Fibroblast of skin of left biceps (primary cell): ENCODE results near the gene MOV10.

Experiments
- DNase-seq, 2 experiments: peaks; one replicate each; pipeline ENCODE4 v3.0.0-alpha.2; 2013; ENCODE audit warnings: low read depth in 2 of 2

MOV10 gene

GRCh38 chr1:112673592-112674439 lies 643 bp upstream of the MOV10 start:
- DNase-seq = no peak

DNA sequence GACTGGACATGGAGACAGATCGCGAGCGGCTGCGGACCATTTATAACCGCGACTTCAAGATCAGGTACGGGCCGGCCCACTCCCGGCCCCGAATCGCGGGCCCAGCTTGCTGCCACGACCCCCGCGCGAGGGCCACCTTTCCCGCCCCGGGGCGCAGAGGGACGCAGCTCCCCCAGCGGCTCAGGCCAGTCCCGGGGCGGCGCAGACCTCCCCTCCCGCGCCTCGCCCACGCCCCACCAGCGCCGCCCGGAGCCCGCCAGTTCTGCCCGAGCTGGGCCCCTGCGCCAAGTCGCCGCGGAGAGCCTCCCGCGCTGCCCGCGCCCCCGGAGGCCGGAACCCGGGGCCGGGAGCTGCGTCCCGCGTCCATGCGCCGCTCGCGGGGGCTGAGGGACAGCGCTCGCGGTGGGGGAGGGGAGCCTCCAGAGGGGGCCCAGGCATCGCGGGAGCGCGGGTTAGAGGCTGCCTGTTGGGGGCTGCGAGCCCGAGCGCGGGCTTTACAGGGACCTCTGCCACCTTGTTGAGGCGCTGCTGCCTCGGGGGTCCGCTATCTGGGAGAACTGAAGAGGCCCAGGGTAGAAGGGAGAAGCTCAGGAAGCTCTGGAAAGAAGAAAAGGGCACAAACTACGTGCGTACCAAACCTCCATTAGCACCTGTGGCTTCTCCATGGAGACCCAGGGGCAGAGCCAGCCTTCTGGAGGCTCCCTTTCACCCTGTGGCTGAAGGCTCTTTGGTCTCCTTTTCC lies 698 bp downstream of the MOV10 start:
- DNase-seq = no peak

- no peak for DNase-seq
Observed at GRCh38 chr1:112675728-112676381, 1.4 kb downstream of the MOV10 start.

DNA sequence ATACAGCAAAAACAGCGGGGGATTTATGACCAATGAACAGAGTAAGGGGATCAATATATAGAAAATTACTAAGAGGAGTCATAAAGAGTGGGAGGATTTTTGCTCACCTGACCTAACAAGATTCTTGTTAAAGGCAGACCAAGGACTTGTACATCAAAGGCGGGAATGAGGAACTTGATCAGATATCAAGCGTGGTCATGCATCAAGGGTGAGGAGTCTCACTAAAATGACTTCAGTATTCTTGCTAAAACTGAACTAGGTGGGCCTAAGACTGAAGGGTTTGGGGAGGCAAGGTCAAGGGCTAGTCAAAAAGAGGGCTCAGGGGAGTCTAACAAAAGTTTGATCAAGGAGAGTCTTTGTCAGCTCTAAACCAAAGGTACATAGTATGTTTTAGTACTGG lies 2.1 kb downstream of the MOV10 start:
- no peak for DNase-seq

DNA sequence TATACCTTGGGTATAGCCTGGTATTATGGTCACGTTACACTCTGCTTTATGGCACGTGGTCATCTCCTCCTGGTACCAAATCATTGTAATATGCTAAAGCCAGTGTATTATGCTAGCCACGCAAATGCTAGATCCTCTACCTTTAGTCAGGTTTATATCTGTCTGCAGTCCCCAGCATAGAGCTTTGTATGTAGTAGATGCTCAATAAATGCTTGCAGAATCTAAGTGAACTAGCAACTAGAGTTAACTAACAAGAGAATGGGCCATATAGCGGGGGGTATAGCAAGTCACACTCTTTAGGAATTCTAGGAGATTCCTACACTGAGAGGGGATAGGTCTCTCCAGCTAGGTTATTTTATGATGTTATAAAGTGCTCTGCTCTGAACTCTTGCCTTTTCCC lies 3.0 kb downstream of the MOV10 start:
- no peak for DNase-seq

- DNase-seq = no peak
Observed at GRCh38 chr1:112678605-112679004, 4.1 kb downstream of the MOV10 start.

DNA sequence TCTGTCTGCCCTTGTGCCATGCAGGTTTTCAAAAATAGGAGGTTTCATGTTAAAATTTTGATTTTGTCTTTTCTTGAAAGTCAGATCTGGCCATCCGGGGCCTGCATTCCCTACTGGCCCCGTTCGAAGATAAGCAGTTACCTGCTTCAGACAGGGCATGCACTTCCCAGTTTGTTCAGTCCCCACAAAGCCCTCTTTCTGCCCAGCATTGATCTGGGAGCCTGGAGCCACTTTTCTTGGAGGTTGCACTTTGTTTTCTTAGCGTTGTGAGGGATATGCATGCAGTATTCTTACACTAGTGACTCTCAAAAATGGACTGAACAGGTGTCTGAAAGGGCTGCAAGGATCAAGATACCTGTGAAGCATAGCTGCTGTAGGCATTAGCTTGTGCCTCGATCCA lies 11.5 kb downstream of the MOV10 start:
- no peak for DNase-seq

GRCh38 chr1:112686417-112686816 lies 12.0 kb downstream of the MOV10 start:
- DNase-seq = no peak

- DNase-seq = no peak
Observed at GRCh38 chr1:112686835-112687234, 12.4 kb downstream of the MOV10 start.

DNA sequence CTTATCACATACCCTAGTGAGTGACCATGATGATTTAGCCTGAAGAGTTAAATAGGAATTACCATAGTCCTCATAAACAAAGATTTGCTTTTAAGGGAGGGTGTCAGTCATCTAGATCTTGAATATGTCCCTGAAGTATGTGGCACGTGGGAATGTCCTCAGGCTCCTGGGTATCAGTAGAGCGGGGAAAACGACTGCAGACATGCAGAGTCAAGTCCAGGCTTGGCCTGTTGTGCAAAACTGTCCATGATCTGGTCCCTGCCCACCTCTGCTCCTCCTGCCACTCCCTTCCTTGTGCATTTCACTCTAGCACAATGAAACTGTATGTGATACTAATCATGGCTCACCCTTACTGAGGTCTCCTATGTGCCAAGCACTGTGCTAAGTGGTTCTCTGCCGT lies 12.9 kb downstream of the MOV10 start:
- DNase-seq = no peak

GRCh38 chr1:112687785-112688496 lies 13.5 kb downstream of the MOV10 start:
- no peak for DNase-seq

DNA sequence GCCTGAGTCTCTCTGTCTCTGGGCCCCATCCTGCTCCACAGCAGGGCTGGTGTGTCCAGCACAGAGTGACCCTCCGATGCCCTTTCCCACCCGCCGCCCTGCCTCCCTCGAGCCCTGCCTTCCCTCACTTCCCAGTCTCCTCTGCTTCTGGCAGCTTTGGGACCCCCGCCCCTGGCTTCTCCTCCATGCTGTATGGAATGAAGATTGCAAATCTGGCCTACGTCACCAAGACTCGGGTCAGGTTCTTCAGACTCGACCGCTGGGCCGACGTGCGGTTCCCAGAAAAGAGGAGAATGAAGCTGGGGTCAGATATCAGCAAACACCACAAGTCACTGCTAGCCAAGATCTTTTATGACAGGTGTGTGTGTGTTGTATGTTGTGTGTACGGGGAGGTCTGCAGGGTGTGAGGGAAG lies 14.3 kb downstream of the MOV10 start:
- no peak for DNase-seq

DNA sequence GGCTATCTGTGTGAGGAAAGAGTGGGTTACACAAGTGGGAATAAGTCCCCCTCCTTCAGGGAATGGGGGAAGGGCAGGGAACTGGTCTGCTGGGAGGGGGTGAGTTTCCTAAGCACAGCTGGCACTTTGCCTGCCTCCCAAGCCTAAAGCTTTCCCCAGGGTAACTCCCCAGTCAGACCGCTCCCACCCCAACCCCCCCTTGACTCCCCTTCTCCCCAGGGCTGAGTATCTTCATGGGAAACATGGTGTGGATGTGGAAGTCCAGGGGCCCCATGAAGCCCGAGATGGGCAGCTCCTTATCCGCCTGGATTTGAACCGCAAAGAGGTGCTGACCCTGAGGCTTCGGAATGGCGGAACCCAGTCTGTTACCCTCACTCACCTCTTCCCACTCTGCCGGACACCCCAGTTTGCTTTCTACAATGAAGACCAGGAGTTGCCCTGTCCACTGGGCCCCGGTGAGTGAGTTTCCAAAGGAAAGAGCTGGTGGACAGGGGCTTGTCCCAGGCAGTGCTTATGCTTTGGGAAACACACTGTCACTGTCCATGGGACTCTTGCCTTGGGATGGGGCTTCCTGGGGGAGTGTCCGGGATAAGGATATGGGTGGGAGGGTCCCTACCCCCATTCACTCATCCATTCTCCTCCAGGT lies 14.9 kb downstream of the MOV10 start:
- DNase-seq = no peak

GRCh38 chr1:112689842-112690237 lies 15.4 kb downstream of the MOV10 start:
- DNase-seq = no peak

DNA sequence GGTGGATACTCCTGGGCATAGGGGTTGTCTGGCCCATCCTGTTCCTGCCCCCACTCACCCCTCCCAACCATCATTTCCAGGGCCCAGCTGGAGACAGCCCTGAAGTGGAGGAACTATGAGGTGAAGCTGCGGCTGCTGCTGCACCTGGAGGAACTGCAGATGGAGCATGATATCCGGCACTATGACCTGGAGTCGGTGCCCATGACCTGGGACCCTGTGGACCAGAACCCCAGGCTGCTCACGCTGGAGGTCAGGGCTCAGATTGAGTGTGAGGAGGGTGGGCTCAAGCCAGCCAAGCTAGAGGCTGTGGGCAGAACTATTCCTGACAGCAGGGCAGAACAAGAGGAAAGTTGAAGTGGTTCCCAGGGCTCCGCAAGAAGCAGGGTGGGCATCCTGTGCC lies 18.2 kb downstream of the MOV10 start:
- DNase-seq = no peak

- no peak for DNase-seq
Observed at GRCh38 chr1:112693821-112694220, 19.4 kb downstream of the MOV10 start.

DNA sequence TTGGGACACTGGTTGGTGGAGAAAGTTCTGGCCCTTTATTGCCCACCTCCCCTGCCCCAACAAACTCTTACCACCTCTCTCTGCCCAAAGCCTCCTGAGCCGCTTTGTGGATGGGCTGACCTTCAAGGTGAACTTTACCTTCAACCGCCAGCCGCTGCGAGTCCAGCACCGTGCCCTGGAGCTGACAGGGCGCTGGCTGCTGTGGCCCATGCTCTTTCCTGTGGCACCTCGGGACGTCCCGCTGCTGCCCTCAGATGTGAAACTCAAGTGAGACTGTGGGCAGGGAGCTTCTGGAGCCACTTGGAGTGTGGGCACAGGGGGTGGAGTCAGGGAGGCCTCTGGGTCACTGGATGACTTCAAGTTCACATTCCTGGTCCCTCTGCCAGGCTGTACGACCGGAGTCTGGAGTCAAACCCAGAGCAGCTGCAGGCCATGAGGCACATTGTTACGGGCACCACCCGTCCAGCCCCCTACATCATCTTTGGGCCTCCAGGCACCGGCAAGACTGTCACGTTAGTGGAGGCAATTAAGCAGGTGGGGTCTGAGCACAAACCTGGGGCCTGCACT lies 20.0 kb downstream of the MOV10 start:
- DNase-seq = no peak

DNA sequence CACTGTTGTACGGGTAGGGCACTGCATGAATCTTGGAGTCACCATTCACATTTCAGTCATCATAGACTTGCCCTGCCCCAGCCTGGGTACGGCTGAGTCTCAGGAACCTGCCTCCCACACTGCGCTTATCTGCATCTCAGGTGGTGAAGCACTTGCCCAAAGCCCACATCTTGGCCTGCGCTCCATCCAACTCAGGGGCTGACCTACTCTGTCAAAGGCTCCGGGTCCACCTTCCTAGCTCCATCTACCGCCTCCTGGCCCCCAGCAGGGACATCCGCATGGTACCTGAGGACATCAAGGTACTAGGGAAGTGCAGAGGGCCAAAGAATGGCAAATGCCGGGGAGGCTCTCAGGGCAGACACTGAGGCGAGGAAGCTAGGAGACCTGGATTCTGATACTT lies 20.8 kb downstream of the MOV10 start:
- no peak for DNase-seq

DNA sequence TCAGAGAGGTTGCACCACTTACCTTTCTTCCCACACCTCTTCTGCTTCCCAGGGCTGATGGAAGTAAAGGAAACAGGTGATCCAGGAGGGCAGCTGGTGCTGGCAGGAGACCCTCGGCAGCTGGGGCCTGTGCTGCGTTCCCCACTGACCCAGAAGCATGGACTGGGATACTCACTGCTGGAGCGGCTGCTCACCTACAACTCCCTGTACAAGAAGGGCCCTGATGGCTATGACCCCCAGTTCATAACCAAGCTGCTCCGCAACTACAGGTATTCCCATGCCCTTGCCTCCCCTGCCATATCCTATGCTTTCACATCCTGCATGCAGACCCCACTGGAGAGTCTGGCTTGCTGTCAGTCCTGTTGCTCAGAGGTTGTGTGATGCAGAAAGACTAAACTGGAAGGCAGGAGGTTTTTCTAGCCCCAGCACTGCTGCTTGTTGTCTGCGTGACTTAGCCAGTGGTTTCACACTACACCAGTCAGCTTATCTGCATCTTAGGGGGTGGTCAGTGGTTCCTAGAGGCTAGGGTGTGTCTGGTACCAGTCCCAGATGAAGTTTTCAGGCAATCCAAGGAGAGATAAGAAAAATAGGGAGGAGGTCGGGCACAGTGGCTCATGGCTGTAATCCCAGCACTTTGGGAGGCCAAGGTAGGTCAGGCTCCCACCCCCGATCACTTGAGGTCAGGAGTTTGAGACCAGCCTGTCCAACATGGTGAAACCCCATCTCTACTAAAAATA lies 22.3 kb downstream of the MOV10 start:
- DNase-seq = no peak

DNA sequence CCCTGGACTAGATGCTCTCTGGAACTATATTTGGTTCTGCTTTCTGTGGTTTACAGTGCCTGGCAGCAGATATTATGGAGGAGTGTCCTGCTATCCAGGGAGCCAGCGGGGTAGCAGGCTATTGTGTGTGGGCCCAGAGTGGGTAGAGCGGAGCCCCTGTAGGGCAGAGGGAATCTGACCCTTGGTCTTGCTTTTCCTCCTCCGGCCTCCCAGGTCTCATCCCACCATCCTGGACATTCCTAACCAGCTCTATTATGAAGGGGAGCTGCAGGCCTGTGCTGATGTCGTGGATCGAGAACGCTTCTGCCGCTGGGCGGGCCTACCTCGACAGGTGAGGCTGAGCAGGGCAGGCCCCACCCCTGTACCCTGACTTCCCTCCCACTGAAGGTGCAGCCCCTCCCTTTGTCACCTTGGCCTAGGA lies 23.3 kb downstream of the MOV10 start:
- no peak for DNase-seq
